Fibroblast of villous mesenchyme (primary cell): ENCODE measurements around the gene KRT71. TPM values are rescaled to one million over a fixed set of nuclear protein-coding genes. Genes with fewer than 3 reads are reported as not detected.

Experiments
- DNase-seq: peaks from one replicate; pipeline ENCODE4 v3.0.0-alpha.2; 2010; ENCODE audit warnings: low read depth
- H3K4me3 ChIP-seq: 2 replicates; pipeline ENCODE4 v1.5.1; 2011; ENCODE audit warnings: low read depth, mild to moderate bottlenecking, low read length
- CTCF ChIP-seq: IDR thresholded peaks from 2 replicates; pipeline ENCODE4 v1.5.1; 2012; ENCODE audit warnings: low read depth, mild to moderate bottlenecking, low read length; ENCODE audit not compliant: insufficient read depth
- total RNA-seq: library from RNA; depleted of rRNA; stranded (reverse); fragments of >200 nt; gene quantifications from 2 replicates; pipeline ENCODE4 v1.2.3, GENCODE V29; 2012

Gene KRT71
- total RNA-seq, 1 donor: not detected

- no peak for DNase-seq
- no peak for TF ChIP-seq CTCF
- no peak overlapping the region for H3K4me3 ChIP-seq
Observed at GRCh38 chr12:52564582-52564981, 11.6 kb upstream of the KRT71 start.

GRCh38 chr12:52561880-52562449, 9.0 kb upstream of the KRT71 start:
- TF ChIP-seq CTCF: peak; percentile 34
- DNase-seq: peak; percentile 1
- no peak overlapping the region for H3K4me3 ChIP-seq

- no peak for DNase-seq
- TF ChIP-seq CTCF: no peak
- H3K4me3 ChIP-seq: no peak overlapping the region
Observed at GRCh38 chr12:52559979-52560378, 7.0 kb upstream of the KRT71 start.

- DNase-seq: no peak
- H3K4me3 ChIP-seq: no peak overlapping the region
- no peak for TF ChIP-seq CTCF
Observed at GRCh38 chr12:52558781-52559445, 6.0 kb upstream of the KRT71 start.

- DNase-seq: no peak
- TF ChIP-seq CTCF: no peak
Observed at GRCh38 chr12:52557476-52557875, 4.5 kb upstream of the KRT71 start.

GRCh38 chr12:52555577-52555976, 2.6 kb upstream of the KRT71 start:
- no peak for DNase-seq
- no peak overlapping the region for H3K4me3 ChIP-seq
- TF ChIP-seq CTCF: no peak

More at GRCh38 chr12:52557476-52557875, 4.5 kb upstream of the KRT71 start:
- no peak overlapping the region for H3K4me3 ChIP-seq

- no peak overlapping the region for H3K4me3 ChIP-seq
- no peak for TF ChIP-seq CTCF
- no peak for DNase-seq
Observed at GRCh38 chr12:52552055-52552454, 890 bp downstream of the KRT71 start.
